Fibroblast of skin of left quadriceps (primary cell): ENCODE results near the gene WIPF2.
A peak's percentile ranks its signal among the peaks of the same experiment; 100 is the strongest.
"Not testable (repeated sequence)": the region's sequence is repeated elsewhere in the genome, so short reads cannot be mapped to it uniquely, and the experiment has no call there.

Source experiments
- DNase-seq, 2 experiments: peaks; one replicate each; pipeline ENCODE4 v3.0.0-alpha.2; 2013; ENCODE audit warnings: low read depth in 2 of 2

WIPF2 gene

DNA sequence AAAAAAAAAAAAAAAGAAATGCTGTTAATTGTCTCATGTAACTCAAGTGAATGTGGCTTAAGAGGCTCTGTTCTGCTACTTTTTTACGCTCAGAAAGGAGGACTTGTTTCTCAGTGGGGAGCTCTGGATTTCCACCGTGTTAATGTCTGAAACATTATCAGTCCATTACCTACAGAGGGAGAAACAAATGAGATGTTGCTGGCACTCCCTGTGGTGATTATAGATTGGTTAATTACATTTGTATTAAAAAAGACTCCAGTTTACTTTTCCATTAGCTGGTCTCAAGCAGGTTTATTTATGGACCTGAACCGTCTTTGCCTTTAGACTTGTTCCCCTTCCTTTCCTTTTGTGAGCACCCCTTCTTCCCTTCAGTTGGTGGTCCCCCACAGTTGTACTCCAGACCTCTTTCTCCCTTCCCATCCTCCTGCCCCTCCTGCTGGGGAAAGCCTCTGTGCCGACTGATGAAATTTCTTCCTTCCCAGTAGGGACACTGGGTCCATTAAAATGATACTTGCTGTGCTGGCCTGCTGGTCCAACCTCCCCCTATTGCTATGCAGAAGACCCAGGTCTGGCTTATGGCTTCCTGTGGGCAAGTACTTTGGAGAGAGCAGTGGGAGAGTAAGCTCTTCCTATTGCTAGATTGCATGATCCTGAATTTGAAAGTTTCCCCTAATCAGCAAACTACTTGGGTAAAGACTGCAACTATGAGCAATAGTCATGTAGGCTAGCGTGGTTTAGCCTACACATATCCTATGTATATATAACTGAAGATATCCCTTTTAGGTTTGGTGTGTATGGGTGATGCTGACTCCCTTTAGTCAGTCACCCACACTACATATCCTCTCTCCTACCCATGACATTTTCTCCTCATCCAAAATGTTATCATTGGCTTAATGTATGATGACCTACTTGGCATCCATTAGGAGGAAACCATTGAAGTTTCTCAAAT lies 76.7 kb downstream of the WIPF2 start:
- no peak for DNase-seq

DNA sequence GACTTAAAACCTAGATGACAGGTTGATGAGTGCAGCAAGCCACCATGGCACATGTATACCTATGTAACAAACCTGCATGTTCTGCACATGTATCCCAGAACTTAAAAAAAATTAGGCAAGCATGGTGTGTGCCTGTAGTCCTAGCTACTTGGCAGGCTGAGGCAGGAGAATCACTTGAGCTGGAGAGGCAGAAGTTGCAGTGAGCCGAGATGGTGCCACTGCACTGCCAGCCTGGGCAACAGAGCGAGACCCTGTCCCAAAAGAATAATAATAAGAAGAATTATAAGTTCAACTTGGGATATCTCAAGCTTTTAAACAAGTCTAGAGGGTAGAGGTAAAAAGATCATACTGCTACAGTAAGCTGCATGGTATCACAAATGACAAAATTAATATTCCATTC lies 78.4 kb downstream of the WIPF2 start:
- no peak for DNase-seq

DNA sequence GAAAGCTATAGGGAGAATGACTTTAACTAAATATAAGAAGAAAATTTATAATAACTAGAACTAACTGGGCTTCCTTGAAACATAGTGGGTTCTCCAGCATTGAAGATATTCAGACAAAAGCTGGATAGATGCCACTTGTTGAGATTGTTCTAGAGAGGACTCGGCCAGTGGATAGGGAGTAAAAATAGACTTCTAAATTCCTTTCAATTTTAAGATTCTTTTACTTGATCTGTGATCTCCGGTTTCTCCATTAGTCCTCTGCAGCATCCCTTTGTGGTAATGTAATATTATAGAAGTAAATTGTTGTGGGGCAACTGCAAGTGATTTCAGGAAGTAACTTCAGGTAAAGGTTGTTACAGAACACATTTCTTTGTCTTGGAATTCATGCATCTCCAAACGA lies 79.6 kb downstream of the WIPF2 start:
- DNase-seq: no peak

DNA sequence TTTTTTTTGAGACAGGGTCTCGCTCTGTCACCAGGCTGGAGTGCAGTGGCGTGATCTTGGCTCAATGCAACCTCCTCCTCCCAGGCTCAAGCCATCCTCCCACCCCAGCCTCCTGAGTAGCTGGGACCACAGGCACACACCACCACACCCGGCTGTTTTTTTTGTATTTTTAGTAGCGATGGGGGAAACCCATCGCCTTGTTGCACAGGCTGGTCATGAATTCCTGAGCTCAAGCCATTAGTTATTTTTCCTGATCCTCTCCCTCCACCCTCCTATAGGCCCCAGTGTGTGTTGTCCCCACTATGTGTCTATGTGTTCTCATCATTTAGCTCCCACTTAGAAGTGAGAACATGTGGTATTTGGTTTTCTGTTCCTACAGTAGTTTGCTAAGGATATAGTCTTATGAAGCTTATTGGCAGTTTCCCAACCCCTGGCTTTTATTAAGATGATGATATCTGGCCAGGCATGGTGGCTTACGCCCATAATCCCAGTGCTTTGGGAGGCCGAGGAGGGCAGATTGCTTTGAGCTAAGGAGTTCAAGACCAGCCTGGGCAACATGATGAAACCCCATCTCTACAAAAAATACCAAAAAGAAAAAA lies 80.2 kb downstream of the WIPF2 start:
- not testable (repeated sequence) for DNase-seq

DNA sequence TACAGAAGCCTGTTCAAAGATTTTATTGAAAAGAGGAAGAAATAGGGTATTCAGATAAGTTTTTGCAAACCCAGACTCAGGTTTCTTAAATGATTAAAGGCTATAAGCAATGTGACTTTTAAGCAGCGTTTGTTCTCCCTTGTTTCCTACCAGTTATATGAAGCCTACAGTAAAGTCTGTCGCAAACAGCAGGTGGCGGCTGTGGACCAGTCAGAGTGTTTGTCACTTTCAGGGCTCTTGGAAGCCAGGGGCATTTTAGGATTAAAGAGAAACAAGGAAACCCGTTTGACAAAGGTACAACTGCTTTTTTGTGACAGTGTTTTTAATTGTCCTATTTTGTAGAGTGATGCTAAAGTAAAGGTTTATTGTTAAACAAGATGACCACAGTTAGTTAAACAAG lies 82.2 kb downstream of the WIPF2 start:
- DNase-seq: no peak

DNA sequence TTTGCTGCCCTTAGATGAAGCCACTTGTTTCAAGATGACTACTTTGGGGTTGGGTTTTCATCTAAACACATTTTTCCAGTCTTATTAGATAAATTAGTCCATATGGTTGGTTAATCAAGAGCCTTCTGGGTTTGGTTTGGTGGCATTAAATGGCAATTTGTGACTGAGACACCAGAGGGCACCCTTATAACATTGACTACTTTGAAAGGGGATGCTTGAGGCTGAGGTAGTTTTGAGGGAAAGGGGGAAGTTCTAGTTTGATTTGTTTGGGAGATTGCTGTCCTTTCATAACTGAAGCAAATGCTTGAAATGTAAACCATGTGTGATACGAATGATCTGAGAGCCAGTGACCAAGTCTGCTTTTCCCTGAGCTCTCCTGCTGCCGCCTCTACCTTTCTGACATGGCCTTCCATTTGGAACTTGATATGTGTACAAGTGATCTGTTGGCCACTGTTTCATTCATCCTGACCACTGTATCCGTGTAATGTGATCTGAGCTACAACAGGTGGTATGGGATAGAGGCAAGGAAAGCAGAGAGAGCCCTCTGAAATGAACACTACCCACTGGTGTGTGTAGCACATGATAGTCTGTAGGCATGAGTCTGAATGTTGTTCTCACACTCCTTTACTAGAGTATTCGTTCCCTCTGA lies 84.0 kb downstream of the WIPF2 start:
- DNase-seq: peak; percentile 74 to 75

DNA sequence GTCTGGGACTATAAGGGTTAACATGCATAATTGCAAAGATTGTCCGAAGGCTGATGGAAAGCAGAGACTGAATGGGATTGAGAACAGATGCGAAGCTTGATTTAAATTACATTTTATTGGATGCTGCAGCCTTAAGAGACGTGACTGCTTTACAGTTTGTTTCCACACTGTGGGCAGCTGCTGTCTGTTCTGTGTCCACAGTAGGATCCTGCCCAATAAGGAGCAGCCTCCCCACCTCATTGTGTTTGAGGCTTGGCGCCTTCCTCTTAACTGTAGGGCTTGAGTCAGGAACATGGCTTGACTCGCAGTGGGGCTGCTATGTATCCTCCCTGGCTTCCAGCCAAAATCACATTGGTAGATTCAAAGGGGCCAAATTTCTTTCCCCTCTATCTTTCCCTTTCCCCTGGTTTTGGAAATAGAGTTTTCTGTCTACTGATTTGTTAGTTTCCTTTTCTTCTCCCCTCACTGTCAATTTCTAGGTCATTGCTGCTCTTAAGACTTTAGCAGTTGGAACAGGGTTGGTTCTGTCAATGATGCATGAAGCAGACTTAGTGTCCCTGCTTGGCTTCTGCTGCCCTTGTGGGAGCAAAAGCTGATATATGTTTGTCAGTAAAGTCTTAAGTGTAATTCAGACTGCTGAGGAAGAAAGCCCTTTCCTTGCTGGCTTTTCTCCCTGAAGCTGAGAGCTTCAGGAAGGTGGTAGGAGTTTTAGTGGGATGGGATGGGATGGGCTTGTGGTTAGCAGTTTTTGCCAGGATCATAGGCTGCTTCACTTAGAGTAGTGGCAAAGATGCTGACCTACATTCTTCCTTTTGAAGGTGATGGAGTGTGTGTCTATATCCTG lies 84.8 kb downstream of the WIPF2 start:
- DNase-seq: peak; percentile 68 to 69

DNA sequence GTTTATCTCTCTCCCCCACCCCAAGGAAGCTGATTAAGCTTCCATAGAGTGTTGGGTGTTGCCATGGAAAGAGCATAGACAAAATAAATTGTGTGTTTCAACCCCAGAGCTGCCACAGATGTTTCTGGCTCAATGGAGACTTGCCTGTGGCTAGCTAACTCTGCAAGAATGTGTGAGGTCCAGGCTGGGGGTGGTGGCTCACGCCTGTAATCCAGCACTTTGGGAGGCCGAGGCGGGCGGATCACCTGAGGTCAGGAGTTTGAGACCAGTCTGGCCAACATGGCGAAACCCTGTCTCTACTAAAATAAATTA lies 85.4 kb downstream of the WIPF2 start:
- DNase-seq: peak; percentile 87

DNA sequence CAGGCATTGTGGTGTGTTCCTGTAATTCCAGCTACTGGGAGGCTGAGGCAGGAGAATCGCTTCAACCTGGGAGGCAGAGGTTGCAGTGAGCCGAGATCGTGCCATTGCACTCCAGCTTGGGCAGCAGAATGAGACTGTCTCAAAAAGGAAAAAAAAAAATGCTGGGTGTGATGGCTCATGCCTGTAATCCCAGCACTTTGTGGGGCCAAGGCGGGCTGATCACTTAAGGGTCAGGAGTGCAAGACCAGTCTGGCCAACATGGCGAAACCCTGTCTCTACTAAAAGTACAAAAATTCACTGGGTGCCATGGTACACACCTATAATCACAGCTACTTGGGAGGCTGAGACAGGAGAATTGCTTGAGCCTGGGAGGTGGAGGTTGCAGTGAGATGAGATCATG lies 85.8 kb downstream of the WIPF2 start:
- not testable (repeated sequence) for DNase-seq

DNA sequence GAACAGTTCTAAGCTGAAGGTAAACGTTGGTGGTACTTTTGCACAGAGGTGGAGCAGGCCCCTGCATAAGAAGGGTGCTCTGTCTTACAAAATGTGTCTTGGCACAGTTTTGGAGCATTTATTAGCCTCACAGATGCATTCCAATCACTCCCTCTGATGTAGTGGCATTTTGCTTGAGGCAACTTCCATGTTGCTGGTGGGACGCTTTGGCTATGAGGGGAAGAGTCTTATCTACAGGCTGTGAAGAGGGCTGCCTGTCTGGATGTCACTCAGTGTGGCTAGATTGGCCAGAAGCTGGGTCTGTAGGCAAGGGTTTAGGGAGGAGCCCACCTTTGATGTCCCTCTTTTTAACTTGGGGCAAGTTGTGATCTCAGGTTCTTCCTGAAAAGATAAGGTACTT lies 87.3 kb downstream of the WIPF2 start:
- no peak for DNase-seq

DNA sequence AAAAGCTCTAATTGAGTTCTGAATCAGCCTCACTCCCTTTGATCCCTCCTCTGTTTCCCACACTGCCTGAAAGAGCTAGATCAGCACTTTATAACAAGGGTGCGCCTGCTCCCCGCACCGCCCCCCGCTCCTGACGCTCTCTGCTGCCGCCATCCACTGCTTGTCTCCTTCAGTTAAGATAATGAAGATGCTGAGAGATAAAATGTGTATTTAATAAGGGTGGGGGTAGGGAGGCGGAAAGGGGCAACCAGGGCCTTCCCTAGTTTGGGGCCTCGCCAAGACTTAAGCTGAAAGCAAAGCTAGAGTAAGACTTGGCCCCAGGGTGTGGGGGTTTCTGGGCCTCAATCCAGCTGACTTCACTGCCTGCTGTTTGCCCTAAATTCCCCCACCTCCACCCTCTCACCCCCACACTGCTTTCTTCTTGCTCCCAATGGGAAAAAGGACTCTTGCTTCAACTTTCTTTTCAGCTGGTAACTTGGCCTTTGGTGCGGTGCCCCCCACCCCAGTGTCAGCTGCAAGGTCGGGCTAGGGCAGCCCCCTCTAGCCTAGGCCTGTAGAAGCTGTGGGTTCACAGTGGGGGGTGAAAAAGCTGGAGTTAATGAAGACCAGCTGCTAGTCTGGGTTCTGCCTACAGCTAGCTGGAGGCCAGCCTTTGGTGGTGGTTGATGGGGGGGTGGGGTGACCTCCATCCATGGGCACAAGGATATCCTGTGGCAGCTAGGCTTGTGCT lies 88.1 kb downstream of the WIPF2 start:
- DNase-seq: peak; percentile 93

DNA sequence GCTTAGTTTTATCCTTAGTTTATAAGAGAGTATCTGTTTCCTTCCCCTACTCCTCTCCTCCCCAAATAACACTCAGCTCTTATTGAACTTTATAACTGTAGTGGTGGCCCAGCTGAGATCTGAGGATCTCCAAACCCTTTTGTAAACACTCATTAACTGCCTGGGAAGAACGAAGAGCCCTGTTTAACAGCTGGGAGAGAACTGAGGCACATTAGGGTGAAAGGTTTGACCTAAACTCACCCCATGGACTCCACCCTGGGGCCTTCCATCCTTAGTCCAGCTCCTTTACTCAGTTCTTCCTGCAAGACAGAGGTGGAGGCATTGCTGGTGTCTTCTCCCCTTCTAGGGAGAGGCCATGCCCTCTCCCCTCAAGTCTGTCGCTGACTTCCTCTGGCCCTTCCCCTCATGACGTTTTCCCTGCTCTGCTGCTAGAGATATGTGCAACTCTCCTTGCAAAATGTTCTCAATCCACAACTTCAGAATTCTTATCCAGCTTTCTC lies 88.7 kb downstream of the WIPF2 start:
- no peak for DNase-seq

DNA sequence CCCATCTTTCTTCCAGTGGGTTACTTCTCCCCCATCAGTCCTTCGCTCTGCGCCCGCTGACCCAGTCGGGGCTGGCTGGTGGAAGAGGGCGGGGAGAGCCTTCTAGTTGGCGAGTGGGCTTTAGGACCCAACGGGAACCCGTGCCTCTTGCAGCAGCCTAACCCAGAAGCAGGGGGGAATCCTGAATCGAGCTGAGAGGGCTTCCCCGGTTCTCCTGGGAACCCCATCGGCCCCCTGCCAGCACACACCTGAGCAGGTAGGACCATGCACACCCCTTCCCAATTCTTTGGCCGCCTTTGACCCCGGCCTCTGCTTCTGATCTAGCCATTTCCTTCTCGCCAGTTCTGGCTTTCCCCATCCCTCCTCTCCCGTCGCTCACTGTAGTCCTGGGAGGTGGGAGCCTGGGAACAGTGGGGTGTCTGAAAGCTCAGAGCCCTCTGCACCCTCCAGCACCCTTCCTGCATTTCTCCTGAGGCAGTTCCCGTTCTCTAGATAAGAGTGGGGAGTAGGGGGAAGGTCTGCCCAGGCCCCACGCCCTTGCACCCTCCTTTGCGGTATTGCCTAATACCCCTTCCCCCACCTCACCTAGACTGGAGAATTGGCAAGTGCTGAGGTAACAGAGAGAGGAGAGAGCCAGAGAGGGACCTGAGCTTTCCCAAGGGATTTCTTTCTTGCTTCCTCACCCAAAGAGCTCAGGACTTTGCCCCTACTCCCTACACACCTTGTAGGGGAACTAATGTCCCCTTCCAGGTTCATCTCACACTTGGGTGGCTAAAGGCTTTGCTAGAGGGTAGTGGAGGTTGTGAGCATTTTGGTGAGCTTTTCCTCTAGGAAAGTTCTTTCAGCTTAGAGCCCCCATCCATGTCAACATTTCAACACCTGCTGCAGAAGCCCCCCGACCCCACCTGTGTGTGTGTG lies 90.2 kb downstream of the WIPF2 start, which contains the start of gene RARA:
RARA (plus strand) TSS at position 150 of the 918 bp plus-strand sequence. CDS start 22,039 bp downstream, outside the sequence.
- no peak for DNase-seq

DNA sequence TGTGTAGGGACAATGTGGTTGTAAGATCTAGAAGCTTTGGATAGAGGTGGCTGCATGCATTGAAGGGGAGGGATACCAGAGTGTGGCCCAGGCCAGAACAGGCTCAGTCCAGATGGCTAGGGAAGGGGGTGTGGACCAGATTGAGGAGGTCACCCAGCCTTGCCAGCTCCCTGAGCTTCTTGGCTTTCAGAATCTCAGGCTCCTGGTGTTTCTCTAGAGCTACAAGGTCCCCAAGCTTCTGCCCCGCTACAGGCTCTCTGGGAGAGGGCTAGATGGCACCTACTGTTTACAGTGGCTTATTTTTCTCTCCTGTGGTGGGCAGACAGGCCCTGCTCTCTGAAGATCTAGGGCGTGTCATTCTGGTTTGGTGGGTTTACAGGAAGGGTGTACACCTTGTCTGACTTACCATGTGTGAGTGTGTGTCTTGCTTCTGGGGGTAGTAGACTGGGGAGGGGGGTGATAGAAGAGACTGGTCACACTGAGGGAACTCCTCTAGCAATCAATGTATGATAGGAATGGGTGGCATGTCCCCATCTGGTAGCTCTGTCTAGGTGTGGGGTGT lies 90.9 kb downstream of the WIPF2 start:
- no peak for DNase-seq

DNA sequence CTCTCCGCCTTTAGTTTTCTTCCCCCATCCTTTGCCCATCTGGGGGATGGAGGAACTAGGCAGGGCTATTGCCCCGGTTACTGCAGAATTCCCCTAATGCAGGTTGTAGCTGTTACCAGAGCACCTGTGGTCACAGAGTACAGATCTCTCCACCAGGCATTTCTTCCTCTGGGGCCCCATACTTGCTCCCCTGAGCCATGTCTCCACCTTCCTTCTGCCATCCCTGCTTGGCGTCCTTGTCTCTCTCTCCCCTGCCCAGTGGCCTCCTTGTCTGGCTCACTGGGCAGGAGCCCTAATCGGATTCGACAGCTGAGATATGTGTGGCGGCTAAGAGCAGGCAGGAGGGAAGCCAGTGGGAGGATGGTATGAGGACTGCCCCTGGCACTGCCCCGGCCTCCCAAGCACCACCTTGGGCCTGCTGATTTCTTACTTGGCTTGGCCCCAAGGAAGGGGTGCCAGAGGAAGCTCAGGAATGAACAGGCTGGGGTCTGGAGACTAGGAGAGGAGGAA lies 91.8 kb downstream of the WIPF2 start:
- no peak for DNase-seq

DNA sequence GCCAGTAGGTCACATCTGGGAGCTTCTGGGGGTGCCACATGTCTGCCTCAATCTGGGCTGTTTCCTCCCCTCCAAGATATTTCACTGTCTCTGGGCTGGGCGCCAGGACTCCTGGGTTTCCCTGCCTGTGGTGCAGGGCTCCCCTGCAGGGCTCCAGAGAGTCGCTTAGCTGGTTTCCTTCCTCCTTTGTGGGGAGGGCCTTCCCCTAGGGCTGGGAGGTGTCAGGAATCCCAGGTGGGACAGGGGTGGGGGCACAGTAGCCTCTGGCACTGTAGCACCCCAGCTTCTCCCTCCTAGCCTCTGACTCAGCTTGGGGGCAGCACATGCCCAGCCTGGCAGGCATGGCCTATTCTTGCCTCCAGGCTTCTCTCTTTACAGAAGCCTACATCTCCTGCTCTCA lies 92.5 kb downstream of the WIPF2 start:
- no peak for DNase-seq

DNA sequence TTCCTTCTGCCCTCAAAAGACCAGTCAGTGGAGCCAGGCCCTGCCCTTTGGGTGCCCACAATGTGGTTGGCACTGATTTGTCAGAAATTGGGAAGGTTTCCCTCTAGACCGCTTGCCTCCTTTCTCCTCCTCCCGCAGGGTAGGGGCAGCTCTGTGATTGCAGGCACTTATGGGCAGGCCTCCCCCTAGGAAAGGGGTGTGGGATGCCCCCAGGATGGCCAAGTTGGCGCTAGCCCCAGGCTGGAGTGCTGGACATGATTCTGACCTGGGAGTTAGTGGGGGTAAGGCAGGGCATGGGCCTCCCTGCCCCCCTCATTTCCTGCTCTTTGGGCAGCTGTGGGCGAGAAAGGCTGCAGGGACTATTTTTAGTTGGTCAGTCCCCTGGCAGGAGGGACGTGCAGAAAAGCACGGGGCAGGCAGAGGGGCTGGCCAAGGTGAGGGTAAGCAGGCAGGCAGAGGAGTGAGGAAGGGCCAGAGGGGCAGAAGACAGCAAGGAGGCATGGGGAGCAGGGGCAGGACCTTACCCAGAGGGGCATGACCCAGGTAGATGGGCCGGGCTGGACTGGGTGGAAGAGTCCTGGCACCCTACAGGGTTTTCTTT lies 93.1 kb downstream of the WIPF2 start:
- no peak for DNase-seq

DNA sequence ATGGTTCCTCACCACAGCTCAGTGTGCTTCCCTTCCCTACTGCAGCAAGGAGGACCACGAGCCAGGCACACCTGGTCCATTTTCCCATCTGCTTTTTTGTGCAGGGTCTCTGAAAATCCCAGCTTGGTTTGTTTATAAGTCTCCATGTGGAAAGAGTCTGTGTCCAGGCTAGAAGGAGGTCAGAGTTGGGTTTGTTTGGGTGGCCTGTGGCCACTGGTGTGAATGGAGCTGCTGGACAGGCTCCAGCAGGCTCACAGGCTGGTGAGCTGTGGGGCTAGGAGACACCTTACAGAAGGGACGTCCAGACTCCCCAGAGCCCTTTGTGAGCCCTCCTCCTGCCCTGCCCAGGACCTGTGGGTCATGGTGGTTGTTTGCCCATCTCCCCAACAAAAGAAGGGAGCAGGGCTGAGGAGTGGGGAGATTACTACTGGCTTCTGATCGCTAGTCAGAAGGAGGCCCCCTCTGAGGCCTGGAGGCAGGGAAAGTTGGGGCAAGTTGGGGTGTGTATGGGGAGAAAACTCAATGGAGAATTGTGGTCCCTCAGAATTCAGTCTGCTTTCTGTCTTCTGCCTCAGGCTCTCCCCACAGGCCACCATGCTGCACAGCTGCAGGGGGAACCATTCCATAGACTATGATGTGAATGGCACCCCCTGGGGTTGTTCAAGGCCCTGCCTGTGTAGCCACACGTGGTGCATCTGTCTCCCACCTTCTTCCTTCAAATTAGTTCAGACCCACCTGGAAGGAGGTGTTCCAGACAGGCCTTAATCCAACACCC lies 94.0 kb downstream of the WIPF2 start:
- DNase-seq: no peak
